ENCODE data around the gene PLA2G6. TPM values are rescaled to one million over a fixed set of nuclear protein-coding genes. Genes with fewer than 3 reads are reported as not detected.
A peak's percentile ranks its signal among the peaks of the same experiment; 100 is the strongest.

The PLA2G6 gene
- total and polyA plus RNA-seq, 2 of the 13 experiments (the other 11 are each of a cell fraction or from before 2014, with no cell fraction given), result 4.8 to 11.5 TPM

DNA sequence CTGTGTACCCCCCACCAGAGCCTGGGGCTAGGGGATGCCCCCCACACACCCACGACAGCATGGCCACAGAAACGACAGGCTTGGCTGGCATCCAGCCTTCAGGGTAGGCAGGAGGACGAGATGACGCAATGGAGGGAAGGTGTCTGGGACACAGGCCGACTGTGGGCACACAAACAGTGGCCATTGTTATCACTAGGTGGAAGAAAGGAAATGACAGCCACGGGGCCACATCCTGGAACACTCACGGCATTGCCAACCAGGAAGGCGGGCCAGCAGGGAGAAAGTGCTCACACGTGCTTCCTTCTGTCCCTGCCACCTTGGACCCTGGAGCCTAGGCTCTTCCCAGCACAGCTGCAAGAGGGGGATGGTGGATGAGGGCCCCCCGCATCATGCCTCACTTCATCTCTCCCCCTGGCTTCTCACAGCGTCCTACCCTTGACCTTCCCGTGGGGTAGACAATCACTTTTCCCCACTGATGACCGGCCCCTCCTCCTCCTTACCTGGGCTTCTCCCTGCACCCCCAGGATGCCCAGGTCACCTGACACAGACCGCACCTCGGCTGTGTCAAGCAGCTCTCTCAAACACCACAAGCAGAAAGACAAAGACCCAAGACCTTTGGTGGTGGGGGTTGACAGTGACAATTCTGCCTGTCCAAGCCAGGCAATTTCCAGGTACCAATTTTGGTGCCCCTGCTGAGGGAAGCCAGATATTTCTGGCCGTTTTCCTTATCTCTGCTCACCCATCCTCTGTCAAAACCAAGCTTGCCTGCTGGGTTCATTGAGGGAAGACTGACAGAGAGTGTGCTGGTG is 8.6 kb downstream of the PLA2G6 start (continued):
- TF ChIP-seq KDM5B (CRISPR knock-in tag; IDR thresholded peaks at IDR 0.05; ENCODE audit: borderline replicate concordance), result no peak
- no peak for TF ChIP-seq ZNF343 (CRISPR knock-in tag; IDR thresholded peaks at IDR 0.05)
- no peak for TF ChIP-seq ZNF24 (IDR thresholded peaks at IDR 0.05)
- no peak; the same call in 1 of the 2 replicates for TF ChIP-seq ZNF776 (CRISPR knock-in tag; IDR thresholded peaks at IDR 0.05)
- no peak for TF ChIP-seq ZSCAN20 (CRISPR knock-in tag; IDR thresholded peaks at IDR 0.05; ENCODE audit: borderline replicate concordance)
- TF ChIP-seq MAFF (IDR thresholded peaks at IDR 0.05; ENCODE audit: low read depth, low read length), result no peak
- TF ChIP-seq ZNF451 (CRISPR knock-in tag; IDR thresholded peaks at IDR 0.05), result no peak
- 0 out of 2 replicates have a peak, but pooled peaks have one; percentile 38 for TF ChIP-seq THAP11 (CRISPR knock-in tag; IDR thresholded peaks at IDR 0.05)
- TF ChIP-seq TMF1 (CRISPR knock-in tag; IDR thresholded peaks at IDR 0.05; ENCODE audit: low read depth), result no peak
- TF ChIP-seq ZSCAN31 (CRISPR knock-in tag; IDR thresholded peaks at IDR 0.05; ENCODE audit: low read depth), result no peak
- no peak for TF ChIP-seq PCBP2 (optimal IDR thresholded peaks at IDR 0.05; ENCODE audit: low read depth, low read length, poor library complexity, severe bottlenecking)
- TF ChIP-seq KAT8 (CRISPR knock-in tag; IDR thresholded peaks at IDR 0.05), result 0 out of 2 replicates have a peak, but pooled peaks have one; percentile 31
- no peak for TF ChIP-seq FOXC1 (CRISPR knock-in tag; IDR thresholded peaks at IDR 0.05; ENCODE audit: borderline replicate concordance)
- no peak; the same call in 1 of the 2 replicates for TF ChIP-seq SP5 (CRISPR knock-in tag; IDR thresholded peaks at IDR 0.05; ENCODE audit: borderline replicate concordance, low read depth)
- 0 out of 2 replicates have a peak, but pooled peaks have one; percentile 61 for TF ChIP-seq ZNF550 (CRISPR knock-in tag; IDR thresholded peaks at IDR 0.05; ENCODE audit: borderline replicate concordance)
- TF ChIP-seq, protein P1, sequence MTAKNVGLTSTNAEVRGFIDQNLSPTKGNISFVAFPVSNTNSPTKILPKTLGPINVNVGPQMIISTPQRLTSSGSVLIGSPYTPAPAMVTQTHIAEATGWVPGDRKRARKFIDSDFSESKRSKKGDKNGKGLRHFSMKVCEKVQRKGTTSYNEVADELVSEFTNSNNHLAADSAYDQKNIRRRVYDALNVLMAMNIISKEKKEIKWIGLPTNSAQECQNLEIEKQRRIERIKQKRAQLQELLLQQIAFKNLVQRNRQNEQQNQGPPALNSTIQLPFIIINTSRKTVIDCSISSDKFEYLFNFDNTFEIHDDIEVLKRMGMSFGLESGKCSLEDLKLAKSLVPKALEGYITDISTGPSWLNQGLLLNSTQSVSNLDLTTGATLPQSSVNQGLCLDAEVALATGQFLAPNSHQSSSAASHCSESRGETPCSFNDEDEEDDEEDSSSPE (CRISPR knock-in tag; IDR thresholded peaks at IDR 0.05), result no peak
- TF ChIP-seq ZNF83 (CRISPR knock-in tag; IDR thresholded peaks at IDR 0.05; ENCODE audit: borderline replicate concordance), result no peak
- TF ChIP-seq, protein P2, sequence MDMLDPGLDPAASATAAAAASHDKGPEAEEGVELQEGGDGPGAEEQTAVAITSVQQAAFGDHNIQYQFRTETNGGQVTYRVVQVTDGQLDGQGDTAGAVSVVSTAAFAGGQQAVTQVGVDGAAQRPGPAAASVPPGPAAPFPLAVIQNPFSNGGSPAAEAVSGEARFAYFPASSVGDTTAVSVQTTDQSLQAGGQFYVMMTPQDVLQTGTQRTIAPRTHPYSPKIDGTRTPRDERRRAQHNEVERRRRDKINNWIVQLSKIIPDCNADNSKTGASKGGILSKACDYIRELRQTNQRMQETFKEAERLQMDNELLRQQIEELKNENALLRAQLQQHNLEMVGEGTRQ (IDR thresholded peaks at IDR 0.05; ENCODE audit: low read depth, low read length), result no peak
- TF ChIP-seq, protein P2 (CRISPR knock-in tag; IDR thresholded peaks at IDR 0.05; ENCODE audit: borderline replicate concordance), result no peak
- no peak for TF ChIP-seq MIER3 (CRISPR knock-in tag; IDR thresholded peaks at IDR 0.05; ENCODE audit: borderline replicate concordance)
- TF ChIP-seq NFYB (CRISPR knock-in tag; IDR thresholded peaks at IDR 0.05), result no peak
- no peak for TF ChIP-seq ESRRA (CRISPR knock-in tag; IDR thresholded peaks at IDR 0.05; ENCODE audit: low read depth)
- TF ChIP-seq, protein P3, sequence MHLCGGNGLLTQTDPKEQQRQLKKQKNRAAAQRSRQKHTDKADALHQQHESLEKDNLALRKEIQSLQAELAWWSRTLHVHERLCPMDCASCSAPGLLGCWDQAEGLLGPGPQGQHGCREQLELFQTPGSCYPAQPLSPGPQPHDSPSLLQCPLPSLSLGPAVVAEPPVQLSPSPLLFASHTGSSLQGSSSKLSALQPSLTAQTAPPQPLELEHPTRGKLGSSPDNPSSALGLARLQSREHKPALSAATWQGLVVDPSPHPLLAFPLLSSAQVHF (CRISPR knock-in tag; IDR thresholded peaks at IDR 0.05), result no peak
- no peak for TF ChIP-seq ZFP36 (IDR thresholded peaks at IDR 0.05; ENCODE audit: borderline replicate concordance, low read depth, low read length, partially characterized antibody)
- TF ChIP-seq ZNF562 (CRISPR knock-in tag; IDR thresholded peaks at IDR 0.05; ENCODE audit: borderline replicate concordance), result no peak
- peak; percentile 59; the same call in 1 of the 2 replicates for TF ChIP-seq TGIF2 (CRISPR knock-in tag; IDR thresholded peaks at IDR 0.05)
- TF ChIP-seq ZNF781 (CRISPR knock-in tag; IDR thresholded peaks at IDR 0.05; ENCODE audit: borderline replicate concordance, not compliant biosample characterization), result no peak
